Calu3 (cell line): ENCODE results near the gene CITED2. TPM values are rescaled to one million over a fixed set of nuclear protein-coding genes. Genes with fewer than 3 reads are reported as not detected.

Experiments used
- BruUV-seq: library from RNA; stranded (reverse); fragments of 400-500 nt; replicated peaks from 2 replicates; lab custom pipeline; 2021; lab: Mats Ljungman, UMichigan
- CTCF ChIA-PET: fragments of 300-600 bp; sonication (Branson Sonifier 250); formaldehyde crosslinking; loops from one replicate; lab custom pipeline; 2022; ENCODE audit warnings: antibody characterized with exemption; lab: Charles Lee
- DNase-seq: peaks from one replicate; pipeline ENCODE4 v3.0.0; 2022
- H3K27ac Mint-ChIP-seq: one replicate; pipeline ENCODE4 v1.8.0; 2022; ENCODE audit warnings: mixed read lengths; ENCODE audit not compliant: unreplicated experiment
- H3K27me3 Mint-ChIP-seq: one replicate; pipeline ENCODE4 v1.8.0; 2022; ENCODE audit warnings: mixed read lengths; ENCODE audit not compliant: unreplicated experiment
- H3K36me3 Mint-ChIP-seq: one replicate; pipeline ENCODE4 v1.8.0; 2022; ENCODE audit warnings: mild to moderate bottlenecking, moderate library complexity, mixed read lengths; ENCODE audit not compliant: insufficient read depth, unreplicated experiment
- H3K4me1 Mint-ChIP-seq: one replicate; pipeline ENCODE4 v1.8.0; 2022; ENCODE audit warnings: mild to moderate bottlenecking, low read depth, mixed read lengths; ENCODE audit not compliant: unreplicated experiment
- H3K4me3 Mint-ChIP-seq: one replicate; pipeline ENCODE4 v1.8.0; 2022; ENCODE audit warnings: mild to moderate bottlenecking, low read depth, moderate library complexity, mixed read lengths; ENCODE audit not compliant: unreplicated experiment
- H3K9me3 Mint-ChIP-seq: one replicate; pipeline ENCODE4 v1.8.0; 2022; ENCODE audit warnings: low read depth, mixed read lengths; ENCODE audit not compliant: unreplicated experiment
- intact Hi-C: fragments of 100-400 bp; cut with micrococcal nuclease; formaldehyde crosslinking; loops from one replicate; pipeline ENCODE4 v1.10.0; 2022; ENCODE audit not compliant: unreplicated experiment
- total RNA-seq: library from RNA; stranded (reverse); gene quantifications from 2 replicates; pipeline ENCODE4 v1.2.3, GENCODE V29; 2022
- TF ChIP-seq, protein P1 (sequence below): fragments of 200-600 bp; IDR thresholded peaks from one replicate; pipeline ENCODE4 v1.8.0; 2022; ENCODE audit warnings: antibody characterized with exemption; ENCODE audit not compliant: unreplicated experiment

The CITED2 gene
- total RNA-seq, 1 experiment from 2014 or later: 21.4 TPM

DNA sequence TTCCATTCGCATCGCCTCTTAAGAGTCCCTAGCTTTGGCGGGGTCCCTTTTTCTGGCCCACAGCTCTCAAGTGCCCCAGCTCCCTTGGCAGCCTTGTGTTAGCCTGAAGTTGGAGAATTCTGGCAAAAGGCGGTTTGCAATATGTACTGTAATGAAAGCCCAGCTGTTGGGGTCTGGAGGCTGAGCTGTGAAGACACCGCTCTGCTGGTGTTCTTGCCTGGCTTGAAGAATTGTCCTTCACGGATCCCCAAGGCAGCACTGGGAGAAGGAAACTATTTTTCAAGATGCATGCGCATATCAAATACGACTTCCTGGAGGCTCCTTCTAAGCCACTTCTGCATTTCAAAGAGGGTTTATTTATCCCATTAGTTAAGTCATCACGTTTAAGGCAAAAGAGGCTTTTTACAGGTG, 21.4 kb upstream of the CITED2 start:
- TF ChIP-seq, protein P1, sequence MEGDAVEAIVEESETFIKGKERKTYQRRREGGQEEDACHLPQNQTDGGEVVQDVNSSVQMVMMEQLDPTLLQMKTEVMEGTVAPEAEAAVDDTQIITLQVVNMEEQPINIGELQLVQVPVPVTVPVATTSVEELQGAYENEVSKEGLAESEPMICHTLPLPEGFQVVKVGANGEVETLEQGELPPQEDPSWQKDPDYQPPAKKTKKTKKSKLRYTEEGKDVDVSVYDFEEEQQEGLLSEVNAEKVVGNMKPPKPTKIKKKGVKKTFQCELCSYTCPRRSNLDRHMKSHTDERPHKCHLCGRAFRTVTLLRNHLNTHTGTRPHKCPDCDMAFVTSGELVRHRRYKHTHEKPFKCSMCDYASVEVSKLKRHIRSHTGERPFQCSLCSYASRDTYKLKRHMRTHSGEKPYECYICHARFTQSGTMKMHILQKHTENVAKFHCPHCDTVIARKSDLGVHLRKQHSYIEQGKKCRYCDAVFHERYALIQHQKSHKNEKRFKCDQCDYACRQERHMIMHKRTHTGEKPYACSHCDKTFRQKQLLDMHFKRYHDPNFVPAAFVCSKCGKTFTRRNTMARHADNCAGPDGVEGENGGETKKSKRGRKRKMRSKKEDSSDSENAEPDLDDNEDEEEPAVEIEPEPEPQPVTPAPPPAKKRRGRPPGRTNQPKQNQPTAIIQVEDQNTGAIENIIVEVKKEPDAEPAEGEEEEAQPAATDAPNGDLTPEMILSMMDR: no peak
- no peaks in the 10 kb centered on the region for H3K36me3 Mint-ChIP-seq
- H3K4me3 Mint-ChIP-seq: no peak overlapping the region
- intact Hi-C loops: no loop called here
- no TSS peak for BruUV-seq
- no peaks in the 10 kb centered on the region for H3K9me3 Mint-ChIP-seq
- H3K27me3 Mint-ChIP-seq: no peaks in the 10 kb centered on the region
- peaks cover 21% of the 10 kb centered on the region for H3K4me1 Mint-ChIP-seq
- no peak overlapping the region for H3K27ac Mint-ChIP-seq
- DNase-seq: no peak
- CTCF ChIA-PET: no interaction called here

DNA sequence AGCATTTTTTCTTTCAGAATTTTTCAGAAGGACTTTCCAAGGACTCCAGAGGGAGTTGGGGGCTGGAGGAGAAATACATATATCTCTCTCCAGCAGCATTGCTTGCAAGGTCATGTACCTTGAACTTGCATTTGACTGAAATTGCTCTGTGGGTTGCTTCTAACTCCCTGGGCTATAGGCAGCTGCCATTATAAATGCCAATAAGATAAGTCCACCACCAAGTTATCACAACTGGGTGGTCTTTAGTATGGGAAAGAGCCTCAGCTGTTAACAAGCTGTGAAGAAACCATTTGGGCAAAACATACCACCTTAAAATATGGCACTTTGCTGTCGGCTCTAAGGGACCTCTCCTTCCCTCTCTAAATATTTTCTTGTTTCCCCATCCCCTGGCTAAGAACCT, 20.9 kb upstream of the CITED2 start:
- CTCF ChIA-PET: no interaction called here
- BruUV-seq: no TSS peak
- Mint-ChIP-seq H3K27ac (no peak overlapping the region), H3K4me3 (no peak overlapping the region), H3K36me3 (no peaks in the 10 kb centered on the region), H3K27me3 (no peaks in the 10 kb centered on the region), H3K9me3 (no peaks in the 10 kb centered on the region), H3K4me1 (peaks cover 21% of the 10 kb centered on the region)
- TF ChIP-seq, protein P1: no peak
- no peak for DNase-seq
- intact Hi-C loops: no loop called here

DNA sequence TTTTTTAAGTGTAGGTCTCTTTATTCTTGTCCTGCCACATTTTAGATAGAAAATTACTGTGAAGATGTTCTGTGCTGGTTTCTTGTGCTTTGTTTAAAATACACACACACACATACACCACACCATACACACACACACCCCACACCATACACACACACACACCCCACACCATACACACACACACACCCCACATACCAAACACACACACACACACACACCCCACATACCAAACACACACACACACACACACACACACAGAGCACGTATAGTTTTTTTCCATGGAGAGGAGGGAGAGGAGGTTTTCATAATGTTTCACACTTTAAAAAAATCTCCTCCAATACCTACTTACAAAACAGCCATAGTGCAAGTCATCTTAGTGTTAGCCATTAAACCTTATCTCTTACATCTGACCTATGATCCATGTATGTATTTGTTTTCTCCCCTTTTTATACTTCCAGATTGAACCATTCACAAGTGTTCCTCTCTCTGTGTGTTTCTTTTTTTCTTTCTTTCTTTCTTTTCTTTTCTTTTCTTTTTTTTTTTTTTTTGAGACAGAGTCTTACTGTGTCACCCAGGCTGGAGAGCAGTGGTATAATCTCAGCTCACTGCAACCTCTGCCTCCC, 19.7 kb upstream of the CITED2 start:
- intact Hi-C loops: no loop called here
- Mint-ChIP-seq H3K4me3 (no peak overlapping the region), H3K27ac (no peak overlapping the region), H3K9me3 (no peaks in the 10 kb centered on the region), H3K36me3 (no peaks in the 10 kb centered on the region), H3K27me3 (no peaks in the 10 kb centered on the region), H3K4me1 (peaks cover 21% of the 10 kb centered on the region)
- BruUV-seq: no TSS peak
- CTCF ChIA-PET: no interaction called here
- TF ChIP-seq, protein P1: no peak
- no peak for DNase-seq

DNA sequence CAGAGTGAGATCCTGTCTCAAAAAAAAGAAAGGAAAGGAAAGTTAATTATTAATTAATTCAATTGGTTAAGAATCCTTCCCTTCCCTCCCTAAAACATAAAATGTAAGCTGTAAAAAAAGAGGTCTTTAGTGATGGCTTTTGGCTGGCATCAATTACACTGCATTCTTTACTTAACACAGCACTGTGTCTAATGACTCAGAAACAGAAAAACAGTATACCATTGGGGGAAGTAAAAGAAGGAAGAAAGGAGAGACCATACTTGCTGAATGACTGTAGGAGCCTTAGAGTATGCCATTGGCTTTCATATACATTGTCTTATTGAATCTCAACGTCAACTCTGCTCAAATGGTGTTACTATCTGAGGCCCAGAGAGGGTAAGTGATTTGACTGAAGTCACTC, 18.3 kb upstream of the CITED2 start:
- intact Hi-C loops: no loop called here
- Mint-ChIP-seq H3K4me3 (no peak overlapping the region), H3K9me3 (no peaks in the 10 kb centered on the region), H3K27ac (no peak overlapping the region), H3K36me3 (no peaks in the 10 kb centered on the region), H3K4me1 (peaks cover 21% of the 10 kb centered on the region), H3K27me3 (no peaks in the 10 kb centered on the region)
- DNase-seq: no peak
- TF ChIP-seq, protein P1: no peak
- CTCF ChIA-PET: no interaction called here
- no TSS peak for BruUV-seq
